ENCODE data around the gene WDR3.

WDR3 gene

GRCh38 chr1:117895482-117896114 lies 33.9 kb upstream of the WDR3 start:
- in situ Hi-C loops (cut with MboI; ENCODE audit: low pct_unique_long_range_greater_than_20kb, low sequenced_read_pairs, unreplicated experiment) = loop anchor here (25.0 kb wide), 1 partner anchor 383 kb away; no protein-coding TSS in a partner anchor
- peak; percentile 52 for DNase-seq (ENCODE audit: low spot score)
- peak; percentile 72 for TF ChIP-seq CTCF (IDR thresholded peaks at IDR 0.05; ENCODE audit: extremely low read depth, insufficient read depth, missing control alignments)

- no peak for TF ChIP-seq CTCF (IDR thresholded peaks at IDR 0.05; ENCODE audit: extremely low read depth, insufficient read depth, missing control alignments)
- in situ Hi-C loops (cut with MboI; ENCODE audit: low pct_unique_long_range_greater_than_20kb, low sequenced_read_pairs, unreplicated experiment) = loop anchor here (25.0 kb wide), 1 partner anchor 385 kb away; no protein-coding TSS in a partner anchor
- no peak for DNase-seq (ENCODE audit: low spot score)
Measured at GRCh38 chr1:117897551-117897950, 32.0 kb upstream of the WDR3 start.

GRCh38 chr1:117899801-117900200 lies 29.7 kb upstream of the WDR3 start:
- DNase-seq (ENCODE audit: low spot score) = no peak
- TF ChIP-seq CTCF (IDR thresholded peaks at IDR 0.05; ENCODE audit: extremely low read depth, insufficient read depth, missing control alignments) = no peak
- in situ Hi-C loops (cut with MboI; ENCODE audit: low pct_unique_long_range_greater_than_20kb, low sequenced_read_pairs, unreplicated experiment) = loop anchor here (25.0 kb wide), 1 partner anchor 388 kb away; no protein-coding TSS in a partner anchor

GRCh38 chr1:117902944-117903343 lies 26.6 kb upstream of the WDR3 start:
- TF ChIP-seq CTCF (IDR thresholded peaks at IDR 0.05; ENCODE audit: extremely low read depth, insufficient read depth, missing control alignments) = no peak
- DNase-seq (ENCODE audit: low spot score) = no peak
- in situ Hi-C loops (cut with MboI; ENCODE audit: low pct_unique_long_range_greater_than_20kb, low sequenced_read_pairs, unreplicated experiment) = no loop called here

GRCh38 chr1:117904485-117904884 lies 25.1 kb upstream of the WDR3 start:
- TF ChIP-seq CTCF (IDR thresholded peaks at IDR 0.05; ENCODE audit: extremely low read depth, insufficient read depth, missing control alignments) = no peak

GRCh38 chr1:117905019-117905418 lies 24.5 kb upstream of the WDR3 start:
- in situ Hi-C loops (cut with MboI; ENCODE audit: low pct_unique_long_range_greater_than_20kb, low sequenced_read_pairs, unreplicated experiment) = no loop called here
- DNase-seq (ENCODE audit: low spot score) = no peak
- no peak for TF ChIP-seq CTCF (IDR thresholded peaks at IDR 0.05; ENCODE audit: extremely low read depth, insufficient read depth, missing control alignments)

More at GRCh38 chr1:117904485-117904884, 25.1 kb upstream of the WDR3 start:
- no peak for DNase-seq (ENCODE audit: low spot score)
- in situ Hi-C loops (cut with MboI; ENCODE audit: low pct_unique_long_range_greater_than_20kb, low sequenced_read_pairs, unreplicated experiment) = no loop called here

Measured in GM13977 (cell line).